Esophagus muscularis mucosa (tissue), 4 donors: ENCODE results near the gene GALR2. TPM values are rescaled to one million over a fixed set of nuclear protein-coding genes. Genes with fewer than 3 reads are reported as not detected.

ENCODE experiments used
- DNase-seq: peaks from one replicate; pipeline ENCODE4 v3.0.0-alpha.2; 2017; ENCODE audit errors: extremely low spot score
- H3K27ac ChIP-seq, 4 donors: fragments of 200-600 bp; sonication (generic); replicated peaks in 1 of 4; 1 replicate in 3 of 4; 2 replicates in 1 of 4; pipeline ENCODE4 v1.5.1; 2016 to 2019; ENCODE audit warnings: mild to moderate bottlenecking in 1 of 4
- H3K27me3 ChIP-seq, 4 donors: fragments of 200-600 bp; sonication (generic); one replicate each; pipeline versions ENCODE4 v1.5.1 to v1.6.0; 2016 to 2019
- H3K36me3 ChIP-seq, 4 donors: fragments of 200-600 bp; sonication (generic); one replicate each; pipeline ENCODE4 v1.5.1; 2016 to 2019
- H3K4me1 ChIP-seq, 4 donors: fragments of 200-600 bp; sonication (generic); one replicate each; pipeline ENCODE4 v1.5.1; 2016 to 2019
- H3K4me3 ChIP-seq, 4 donors: fragments of 200-600 bp; sonication (generic); 1 replicate in 2 of 4; 2 replicates in 2 of 4; pipeline ENCODE4 v1.5.1; 2016 to 2019; ENCODE audit warnings: mild to moderate bottlenecking in 4 of 4, moderate library complexity in 1 of 4
- H3K9me3 ChIP-seq, 4 donors: fragments of 200-600 bp; sonication (generic); 1 replicate in 3 of 4; 2 replicates in 1 of 4; pipeline ENCODE4 v1.5.1; 2016 to 2019
- EP300 ChIP-seq: sonication (generic); formaldehyde crosslinking; IDR thresholded peaks from one replicate; pipeline ENCODE4 v1.6.1; 2017; ENCODE audit warnings: antibody characterized with exemption
- POLR2A ChIP-seq: fragments of 450-650 bp; IDR thresholded peaks from one replicate; pipeline ENCODE4 v1.6.1; 2017; ENCODE audit warnings: antibody characterized with exemption, moderate library complexity, mild to moderate bottlenecking, low read depth
- POLR2AphosphoS5 ChIP-seq, 2 donors: sonication (generic); formaldehyde crosslinking; IDR thresholded peaks; one replicate each; pipeline ENCODE4 v1.6.1; 2017; ENCODE audit warnings: antibody characterized with exemption in 2 of 2
- WGBS: methylation state at CpG from one replicate; pipeline ENCODE4 v1.1.5; 2018; 5-methylcytosine and 5-hydroxymethylcytosine counted together
- intact Hi-C: fragments of 100-400 bp; cut with DNase I; formaldehyde crosslinking; loops from one replicate; pipeline ENCODE4 v1.15.1; 2023
- total RNA-seq, 4 donors: library from RNA; depleted of rRNA; stranded (reverse); fragments of >200 nt; gene quantifications; one replicate each; pipeline versions ENCODE4 v1.1.0 to v1.2.1, GENCODE V29; 2016
- TF ChIP-seq, protein P1 (sequence below), 3 experiments: fragments of 200-600 bp in 2 of 3; fragments of 450-650 bp in 1 of 3; sonication (generic) in 2 of 3; IDR thresholded peaks; one replicate each; pipeline ENCODE4 v1.5.1; 2017 to 2019; ENCODE audit warnings: antibody characterized with exemption in 3 of 3, mild to moderate bottlenecking in 2 of 3, moderate library complexity in 1 of 3

GALR2 gene
- total RNA-seq, 4 donors from 2014 or later: 0.50 TPM; not detected in 3

DNA sequence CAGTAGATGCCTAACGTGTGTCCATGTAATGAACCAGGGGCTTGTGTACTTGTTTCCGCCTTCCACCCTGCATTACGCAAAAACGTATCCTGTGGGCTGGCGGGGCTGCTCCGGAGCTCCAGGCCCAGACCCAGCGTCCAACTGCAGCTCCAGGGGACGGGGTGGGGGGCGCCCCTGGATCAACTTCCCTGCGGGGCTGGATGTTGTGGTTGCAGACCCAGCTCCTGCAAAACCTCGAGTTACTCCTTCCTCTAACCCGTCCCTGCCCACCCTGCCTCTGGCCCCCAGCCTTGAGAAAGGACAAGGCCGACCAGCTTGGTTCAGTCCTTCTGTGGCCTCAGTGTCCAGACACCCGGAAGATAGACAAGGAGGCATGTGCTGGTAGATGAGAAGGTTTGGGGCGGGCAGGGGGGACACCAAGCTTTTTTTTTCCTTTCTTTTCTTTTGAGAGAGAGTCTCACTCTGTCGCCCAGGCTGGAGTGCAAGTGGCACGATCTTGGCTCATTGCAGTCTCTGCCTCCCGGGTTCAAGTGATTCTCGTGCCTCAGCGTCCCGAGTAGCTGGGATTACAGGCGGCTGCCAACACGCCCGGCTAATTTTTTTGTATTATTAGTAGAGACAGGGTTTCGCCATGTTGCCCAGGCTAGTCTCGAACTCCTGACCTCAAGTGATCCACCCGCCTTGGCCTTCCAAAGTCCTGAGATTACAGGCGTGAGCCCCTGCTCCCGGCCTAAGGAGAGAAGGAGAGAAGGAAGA lies 29.7 kb downstream of the GALR2 start:
- Histone ChIP-seq H3K9me3 (no peaks in the 10 kb centered on the region), H3K27me3 (no peaks in the 10 kb centered on the region), H3K27ac (peak overlapping the region; percentile 79 to 85 (median 81)), H3K4me3 (peak overlapping the region; percentile 67 to 90 (median 82)), H3K36me3 (peaks cover 14 to 30% (median 27%) of the 10 kb centered on the region in 4 donors), H3K4me1 (peaks cover 18 to 31% (median 24%) of the 10 kb centered on the region in 4 donors)
- no peak for DNase-seq
- 85% methylated on average over 28 of the region's 29 CpGs for WGBS
- TF ChIP-seq POLR2A (no peak), EP300 (no peak), POLR2AphosphoS5 (IDR thresholded peaks at IDR 0.05) (no peak)
- intact Hi-C loops: no loop called here

DNA sequence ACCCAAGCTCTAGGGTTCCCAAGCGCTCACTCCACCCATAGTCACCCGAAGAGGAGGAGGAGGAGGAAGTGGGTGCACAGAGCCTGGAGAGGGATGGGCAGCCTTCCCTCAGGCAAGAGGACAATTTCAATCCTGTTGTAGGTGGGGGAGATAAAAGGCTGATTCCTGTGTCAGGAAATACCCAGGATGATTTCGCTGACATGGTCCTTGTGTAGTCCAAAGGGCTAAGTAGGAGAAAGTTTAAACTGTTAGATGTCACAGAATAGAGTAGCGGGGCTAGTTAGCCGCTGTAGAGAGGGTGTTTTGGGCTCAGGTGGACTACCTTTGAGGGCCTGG lies 30.3 kb downstream of the GALR2 start:
- intact Hi-C loops: no loop called here
- H3K36me3 ChIP-seq: peaks cover 14 to 25% (median 22%) of the 10 kb centered on the region in 4 donors
- TF ChIP-seq EP300 (no peak), POLR2AphosphoS5 (IDR thresholded peaks at IDR 0.05) (no peak), POLR2A (no peak)
- TF ChIP-seq, protein P1, sequence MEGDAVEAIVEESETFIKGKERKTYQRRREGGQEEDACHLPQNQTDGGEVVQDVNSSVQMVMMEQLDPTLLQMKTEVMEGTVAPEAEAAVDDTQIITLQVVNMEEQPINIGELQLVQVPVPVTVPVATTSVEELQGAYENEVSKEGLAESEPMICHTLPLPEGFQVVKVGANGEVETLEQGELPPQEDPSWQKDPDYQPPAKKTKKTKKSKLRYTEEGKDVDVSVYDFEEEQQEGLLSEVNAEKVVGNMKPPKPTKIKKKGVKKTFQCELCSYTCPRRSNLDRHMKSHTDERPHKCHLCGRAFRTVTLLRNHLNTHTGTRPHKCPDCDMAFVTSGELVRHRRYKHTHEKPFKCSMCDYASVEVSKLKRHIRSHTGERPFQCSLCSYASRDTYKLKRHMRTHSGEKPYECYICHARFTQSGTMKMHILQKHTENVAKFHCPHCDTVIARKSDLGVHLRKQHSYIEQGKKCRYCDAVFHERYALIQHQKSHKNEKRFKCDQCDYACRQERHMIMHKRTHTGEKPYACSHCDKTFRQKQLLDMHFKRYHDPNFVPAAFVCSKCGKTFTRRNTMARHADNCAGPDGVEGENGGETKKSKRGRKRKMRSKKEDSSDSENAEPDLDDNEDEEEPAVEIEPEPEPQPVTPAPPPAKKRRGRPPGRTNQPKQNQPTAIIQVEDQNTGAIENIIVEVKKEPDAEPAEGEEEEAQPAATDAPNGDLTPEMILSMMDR (IDR thresholded peaks at IDR 0.05): no peak
- no peaks in the 10 kb centered on the region for H3K9me3 ChIP-seq
- H3K27ac ChIP-seq: no peak overlapping the region
- no peak for DNase-seq
- no peak overlapping the region for H3K4me3 ChIP-seq
- WGBS: 79% methylated on average over 4 of the region's 5 CpGs
- H3K27me3 ChIP-seq: no peaks in the 10 kb centered on the region
- H3K4me1 ChIP-seq: peaks cover 18 to 31% (median 24%) of the 10 kb centered on the region in 4 donors

DNA sequence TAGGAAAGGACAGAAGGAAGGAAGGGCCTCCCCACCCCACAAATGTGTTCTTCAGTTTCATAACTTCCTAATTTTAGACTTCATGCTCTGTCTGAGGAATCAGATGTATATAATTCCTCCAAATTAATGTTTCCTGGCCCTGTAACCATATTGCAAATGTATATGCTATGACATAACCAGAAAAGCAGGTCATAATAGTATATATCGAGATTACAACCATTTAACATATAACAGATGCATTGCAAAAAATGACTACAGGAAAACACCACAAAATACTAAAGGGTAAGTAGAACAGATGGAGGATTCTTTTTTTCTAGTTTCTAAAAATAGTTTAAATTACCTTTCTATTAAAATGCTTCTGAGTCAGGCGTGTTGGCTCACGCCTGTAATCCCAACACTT lies 32.1 kb downstream of the GALR2 start:
- Histone ChIP-seq H3K27me3 (no peaks in the 10 kb centered on the region), H3K36me3 (peaks cover 0 to 7% (median 3%) of the 10 kb centered on the region in 4 donors), H3K4me1 (peaks cover 18 to 24% (median 22%) of the 10 kb centered on the region in 4 donors), H3K9me3 (no peaks in the 10 kb centered on the region), H3K4me3 (no peak overlapping the region), H3K27ac (no peak overlapping the region)
- WGBS: 60% methylated on average over 3 of the region's 3 CpGs
- intact Hi-C loops: no loop called here
- TF ChIP-seq, protein P1 (IDR thresholded peaks at IDR 0.05): no peak
- TF ChIP-seq EP300 (no peak), POLR2AphosphoS5 (IDR thresholded peaks at IDR 0.05) (no peak), POLR2A (no peak)
- DNase-seq: no peak

DNA sequence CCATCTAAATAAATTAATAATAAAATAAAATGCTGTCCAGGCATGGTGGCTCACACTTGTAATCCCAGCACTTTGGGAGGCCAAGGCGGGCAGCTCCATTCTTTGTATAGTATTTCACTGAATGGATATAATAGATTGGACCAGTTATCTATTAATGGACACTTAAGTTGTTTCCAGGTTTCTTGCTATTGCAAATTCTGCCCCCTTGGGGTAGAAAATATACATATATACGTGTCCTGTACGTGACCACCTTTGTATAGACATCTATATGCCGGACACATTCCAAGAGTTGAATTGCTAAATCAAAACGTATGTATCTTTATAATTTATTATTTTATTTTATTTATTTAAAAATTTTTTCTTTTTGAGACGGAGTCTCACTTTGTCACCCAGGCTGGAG lies 32.9 kb downstream of the GALR2 start:
- DNase-seq: no peak
- no peaks in the 10 kb centered on the region for H3K27me3 ChIP-seq
- TF ChIP-seq POLR2AphosphoS5 (IDR thresholded peaks at IDR 0.05) (no peak), EP300 (no peak), POLR2A (no peak)
- TF ChIP-seq, protein P1 (IDR thresholded peaks at IDR 0.05): no peak
- no peaks in the 10 kb centered on the region for H3K36me3 ChIP-seq
- intact Hi-C loops: no loop called here
- peaks cover 13 to 16% (median 14%) of the 10 kb centered on the region in 4 donors for H3K4me1 ChIP-seq
- WGBS: 82% methylated on average over 6 of the region's 6 CpGs
- H3K9me3 ChIP-seq: no peaks in the 10 kb centered on the region
- H3K4me3 ChIP-seq: no peak overlapping the region
- H3K27ac ChIP-seq: no peak overlapping the region

DNA sequence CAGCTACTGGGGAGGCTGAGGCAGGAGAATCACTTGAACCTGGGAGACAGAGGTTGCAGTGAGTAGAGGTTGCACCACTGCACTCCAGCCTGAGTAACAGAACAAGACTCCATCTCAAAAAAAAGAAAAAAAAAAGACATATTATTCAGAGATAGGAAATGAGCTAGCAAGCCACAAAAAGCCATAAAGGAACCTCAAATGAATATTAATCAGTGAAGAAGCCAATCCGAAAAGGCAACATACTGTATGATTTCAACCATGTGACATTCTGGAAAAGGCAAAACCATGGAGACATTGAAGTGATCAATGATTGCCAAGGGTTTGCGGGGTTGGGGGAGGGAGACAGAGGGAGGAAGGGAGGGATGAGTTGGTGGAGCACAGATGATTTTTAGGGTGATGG lies 37.4 kb downstream of the GALR2 start:
- no peak for DNase-seq
- intact Hi-C loops: no loop called here
- no peaks in the 10 kb centered on the region for H3K36me3 ChIP-seq
- no peak for TF ChIP-seq POLR2AphosphoS5 (IDR thresholded peaks at IDR 0.05)
- no peak for TF ChIP-seq EP300
- TF ChIP-seq POLR2A: no peak
- TF ChIP-seq, protein P1 (IDR thresholded peaks at IDR 0.05): no peak
- H3K27me3 ChIP-seq: no peaks in the 10 kb centered on the region
- no peak overlapping the region for H3K27ac ChIP-seq
- no peaks in the 10 kb centered on the region for H3K4me1 ChIP-seq
- WGBS: 80% methylated on average over 2 of the region's 2 CpGs
- no peak overlapping the region for H3K4me3 ChIP-seq
- no peaks in the 10 kb centered on the region for H3K9me3 ChIP-seq
